Right renal cortex interstitium (tissue), 3 donors: ENCODE results near the gene PSD4. TPM values are rescaled to one million over a fixed set of nuclear protein-coding genes. Genes with fewer than 3 reads are reported as not detected.
"Not testable (repeated sequence)": the region's sequence is repeated elsewhere in the genome, so short reads cannot be mapped to it uniquely, and the experiment has no call there.

ENCODE experiments used
- DNase-seq, 3 donors: peaks; one replicate each; pipeline ENCODE4 v3.0.0-alpha.2; 2013; ENCODE audit warnings: low read depth in 3 of 3, low spot score in 2 of 3
- polyA plus RNA-seq, 3 donors: library from polyadenylated mRNA; unstranded; fragments of 120-200 nt; gene quantifications; one replicate each; pipeline ENCODE4 v1.2.1, GENCODE V29; 2013; ENCODE audit not compliant: insufficient read length in 3 of 3

PSD4 gene
- polyA plus RNA-seq, 3 donors: 8.2 to 10.9 (median 9.7) TPM

DNA sequence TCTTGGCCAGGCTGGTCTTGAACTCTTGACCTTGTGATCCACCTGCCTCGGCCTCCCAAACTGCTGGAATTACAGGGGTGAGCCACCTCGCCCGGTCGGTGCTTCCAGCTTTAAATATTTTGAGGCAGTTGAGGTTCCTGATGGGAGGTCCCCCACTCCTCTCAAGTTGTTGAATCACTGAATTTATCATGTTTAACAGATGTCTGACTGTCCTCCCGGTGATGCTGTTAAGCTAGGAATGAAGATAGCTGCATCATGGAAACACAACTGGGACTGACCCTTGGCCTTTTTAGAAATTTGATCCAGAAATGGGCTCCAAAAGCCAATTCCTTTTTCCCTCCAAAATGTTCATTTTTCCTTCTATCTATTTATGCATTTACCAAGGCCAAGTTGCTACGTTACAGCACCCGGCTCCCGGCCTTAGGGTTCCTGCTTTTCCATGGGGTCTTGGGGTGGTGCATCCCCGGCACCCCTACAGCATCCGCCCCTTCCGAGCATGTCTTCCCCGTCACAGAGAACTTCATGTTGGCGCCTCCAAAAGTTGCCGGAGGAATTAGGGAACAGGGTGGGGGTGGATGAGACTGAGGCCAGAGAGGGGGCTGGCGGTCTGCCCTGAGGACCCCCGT, 61.1 kb downstream of the PSD4 start:
- DNase-seq: no peak

GRCh38 chr2:113235347-113236226, 61.8 kb downstream of the PSD4 start:
- not testable (repeated sequence) for DNase-seq

DNA sequence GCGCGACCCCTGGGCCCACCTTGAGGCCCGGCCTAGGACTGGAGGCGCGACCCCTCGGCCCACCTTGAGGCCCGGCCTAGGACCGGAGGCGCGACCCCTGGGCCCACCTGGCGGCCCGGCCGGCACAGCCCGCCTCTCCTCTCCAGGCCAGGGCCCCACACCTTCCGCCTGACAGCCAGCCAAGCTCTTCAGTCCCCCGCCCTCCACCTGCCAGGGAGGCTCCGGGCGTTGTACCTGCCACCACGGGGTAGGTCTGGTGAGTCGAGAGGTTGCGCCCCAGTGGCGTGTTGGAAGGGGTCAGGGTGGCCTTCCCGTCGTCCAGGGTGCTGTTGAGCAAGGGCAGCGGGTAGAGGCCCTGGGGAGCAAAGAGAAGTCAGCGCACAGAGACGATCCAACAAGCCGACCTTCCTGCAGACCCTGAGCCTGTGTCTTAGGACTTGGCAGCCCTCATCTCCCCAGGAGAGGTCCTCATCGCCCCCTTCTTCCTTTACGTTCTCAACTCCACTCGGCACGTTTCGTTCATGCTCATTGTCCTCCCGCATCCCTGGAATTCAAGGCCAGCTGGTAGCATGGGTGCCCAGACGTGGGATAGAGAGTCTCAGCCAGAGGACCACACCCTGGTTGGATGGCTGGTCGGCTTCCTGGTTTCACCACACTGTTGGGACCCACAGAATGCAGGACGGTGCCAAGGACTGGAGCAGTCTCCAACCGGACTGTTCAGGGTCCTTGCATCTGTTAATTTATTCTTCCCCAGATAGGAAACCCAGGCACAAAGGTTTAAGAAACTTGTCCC, 62.8 kb downstream of the PSD4 start:
- DNase-seq: no peak

DNA sequence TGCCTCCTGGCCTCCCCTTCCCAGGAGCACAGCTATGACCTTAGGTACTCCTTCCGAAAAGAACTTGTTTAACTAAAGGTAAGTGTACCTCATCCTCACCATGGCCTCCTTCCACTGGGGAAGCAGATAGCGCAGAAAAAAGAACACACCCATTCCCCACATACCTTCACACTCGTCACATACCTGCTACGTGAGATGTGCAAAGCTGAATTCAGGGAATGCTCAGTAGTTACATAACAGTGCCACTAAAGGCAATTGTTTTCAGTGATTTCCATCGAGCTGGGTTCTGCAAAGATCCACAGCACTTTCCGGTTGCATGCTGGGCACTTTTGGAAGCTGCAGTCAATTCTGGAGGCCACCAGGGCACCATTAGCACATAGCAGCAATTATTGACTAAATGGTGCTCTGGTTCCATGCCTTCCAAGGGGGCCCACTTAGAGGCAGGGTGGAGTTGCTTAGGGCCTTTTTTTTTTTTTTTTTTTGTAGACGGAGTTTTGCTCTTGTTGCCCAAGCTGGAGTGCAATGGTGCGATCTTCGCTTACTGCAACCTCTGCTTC, 63.9 kb downstream of the PSD4 start:
- no peak for DNase-seq

GRCh38 chr2:113238871-113239839, 65.4 kb downstream of the PSD4 start:
- no peak for DNase-seq

DNA sequence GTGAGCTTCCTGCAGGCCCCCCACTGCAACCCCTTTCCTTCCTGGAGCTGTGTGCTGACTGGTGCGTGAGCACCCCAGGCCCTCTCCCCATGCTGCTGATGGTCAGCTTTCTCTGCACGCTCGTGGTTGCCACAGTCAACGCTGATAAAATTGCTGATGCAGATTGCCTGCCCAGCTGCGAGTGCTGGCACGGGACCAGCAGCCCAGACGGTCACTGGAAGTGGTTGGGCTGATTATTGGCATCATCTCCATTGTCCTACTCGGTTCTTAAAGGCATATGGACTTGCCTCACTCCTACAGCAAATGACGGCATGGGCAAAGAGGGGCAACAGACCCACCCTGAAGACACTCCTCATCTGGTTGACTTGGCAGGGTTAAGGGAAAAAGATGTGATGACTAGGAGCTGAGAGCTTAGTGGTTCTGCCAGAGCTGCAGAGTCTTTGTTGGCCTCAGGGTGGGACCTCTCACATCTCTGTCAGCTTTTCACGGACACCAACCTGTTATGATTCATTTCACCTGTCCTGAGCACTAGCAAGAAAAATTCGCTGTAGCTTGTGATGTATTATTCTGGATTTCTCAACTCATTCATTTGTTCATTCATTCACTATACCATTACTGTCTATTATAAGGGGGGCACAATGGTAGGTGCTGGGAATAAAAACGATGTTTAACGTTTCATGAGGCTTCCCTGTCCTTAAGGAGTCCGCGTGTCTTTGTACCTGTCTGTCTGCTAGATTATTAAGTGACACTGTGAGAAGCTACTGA, 66.6 kb downstream of the PSD4 start:
- DNase-seq: no peak

- DNase-seq: no peak
These were observed 67.4 kb downstream of the PSD4 start for GRCh38 chr2:113240915-113241911.

DNA sequence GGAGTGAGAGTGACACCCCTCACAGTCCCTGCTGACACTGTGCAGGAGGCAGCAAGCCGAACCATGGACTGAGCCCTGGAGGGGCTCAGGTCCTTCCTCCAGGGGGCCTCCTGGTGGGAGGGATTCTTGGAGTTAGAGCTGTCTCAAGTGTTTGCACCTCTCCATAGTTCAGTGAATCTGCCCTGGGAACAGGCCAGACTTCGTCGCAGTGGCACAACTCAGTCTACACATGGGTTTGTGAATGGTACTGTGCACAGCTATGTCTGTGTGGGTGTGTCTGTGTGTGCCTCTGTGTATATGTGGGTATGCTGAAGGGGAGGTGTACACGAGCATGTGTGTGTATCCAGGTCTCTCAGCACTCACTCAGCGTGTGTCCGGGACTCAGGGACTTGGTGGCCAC, 68.6 kb downstream of the PSD4 start:
- no peak for DNase-seq

DNA sequence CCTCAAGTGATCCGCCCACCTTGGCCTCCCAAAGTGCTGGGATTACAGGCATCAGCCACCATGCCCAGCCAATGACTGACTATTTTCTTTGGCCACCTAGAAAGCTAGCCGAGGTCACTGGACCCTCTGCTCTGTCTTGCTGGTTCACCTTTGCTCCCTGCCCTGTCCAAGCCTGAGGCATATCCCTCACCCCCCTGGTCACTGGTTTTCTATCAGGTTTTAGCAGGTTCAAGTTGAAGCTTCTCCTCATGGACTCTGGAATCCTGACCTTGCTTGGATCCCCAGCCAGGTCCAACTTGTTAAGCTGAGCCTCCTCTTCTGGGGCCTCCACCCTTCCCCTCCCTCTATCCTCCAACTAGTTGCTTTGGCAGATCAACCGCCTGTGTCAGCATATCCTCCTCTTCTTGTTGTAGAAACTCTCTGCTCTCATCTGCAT, 71.5 kb downstream of the PSD4 start:
- DNase-seq: no peak

DNA sequence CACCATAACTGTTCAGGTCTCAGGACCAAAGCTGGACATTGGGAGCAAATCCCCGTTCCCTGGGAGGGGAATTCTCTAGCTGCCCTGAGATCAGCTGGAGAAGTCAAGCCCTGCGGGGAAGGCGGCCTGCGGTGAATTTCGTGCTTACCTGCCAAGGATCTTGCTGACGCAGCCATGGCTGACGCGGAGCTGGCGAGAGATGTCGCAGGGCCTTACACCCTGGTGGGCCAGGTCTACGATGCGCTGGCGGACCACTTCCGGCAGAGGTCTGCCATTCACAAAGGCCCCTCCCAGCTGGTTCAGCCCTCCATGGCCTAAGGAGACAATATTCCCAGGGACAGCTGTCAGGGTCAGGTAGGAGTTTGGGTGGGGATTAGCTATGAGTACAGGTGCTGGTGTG, 72.8 kb downstream of the PSD4 start:
- DNase-seq: no peak

DNA sequence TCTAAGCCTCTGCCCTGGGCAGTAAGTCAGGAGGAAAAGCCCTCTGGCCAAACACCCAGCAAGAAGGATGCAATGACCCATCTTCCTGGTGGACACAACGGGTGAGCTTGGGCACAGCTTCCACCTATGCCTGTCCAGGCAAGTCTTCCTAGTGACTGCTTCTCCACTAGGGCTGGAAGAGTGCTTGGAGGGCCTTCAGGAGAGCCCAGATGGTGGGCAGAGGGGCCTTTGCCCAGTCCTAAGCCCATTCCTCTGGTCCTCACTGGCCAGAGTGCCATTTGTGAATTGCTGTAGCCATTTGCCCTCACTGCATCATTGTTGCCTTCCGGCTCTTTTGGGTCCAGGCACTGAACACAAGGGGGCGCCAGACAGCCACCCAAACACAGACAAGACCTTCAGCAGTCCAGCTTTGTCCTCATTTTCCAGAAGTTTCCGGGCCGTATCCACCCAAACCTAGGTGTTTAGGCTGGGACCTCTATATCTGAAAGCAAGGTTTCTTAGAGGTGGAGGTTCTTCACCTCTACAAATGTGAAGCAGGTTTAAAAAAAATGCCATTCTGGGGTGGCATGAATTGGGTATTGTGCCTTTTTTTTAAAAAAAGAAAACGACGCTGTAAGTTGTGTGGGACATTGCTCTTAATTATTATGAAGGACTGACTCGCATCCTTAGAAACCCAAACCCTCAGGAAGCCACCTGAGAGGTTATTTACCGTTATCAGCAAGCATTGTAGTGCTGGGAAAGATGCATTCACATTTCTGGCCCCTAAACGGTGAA, 75.4 kb downstream of the PSD4 start:
- peak in 2 of 3 donors; percentile 46 to 62 for DNase-seq

GRCh38 chr2:113251118-113251517, 77.3 kb downstream of the PSD4 start:
- DNase-seq: no peak

DNA sequence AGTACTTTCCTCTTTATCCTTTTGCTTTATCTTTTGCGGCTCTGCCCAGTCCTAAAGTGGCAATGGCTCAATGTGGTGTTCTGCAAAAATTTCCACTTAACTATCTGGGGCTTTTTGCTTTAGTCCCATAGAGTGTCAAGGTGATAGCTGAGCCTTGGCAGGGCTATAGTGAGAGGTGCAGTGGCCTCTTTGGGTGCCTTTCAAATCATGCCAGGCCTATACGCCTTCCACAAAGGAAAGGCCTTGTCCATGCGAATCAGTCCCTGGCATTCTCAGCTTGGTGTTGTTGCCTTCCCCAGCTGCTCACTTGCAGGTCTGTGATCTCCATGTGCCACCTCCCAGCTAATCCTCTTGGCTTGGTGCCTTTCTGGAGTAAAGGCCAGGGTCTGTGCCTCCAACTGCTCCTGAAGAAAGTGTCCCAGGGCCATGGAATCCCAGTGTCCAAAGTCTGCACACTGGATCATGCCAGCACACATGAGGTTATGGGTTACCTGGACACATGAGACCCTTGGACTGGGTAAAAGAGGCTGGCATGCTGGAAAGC, 78.3 kb downstream of the PSD4 start:
- no peak for DNase-seq

GRCh38 chr2:113253453-113253852, 79.7 kb downstream of the PSD4 start:
- no peak for DNase-seq

DNA sequence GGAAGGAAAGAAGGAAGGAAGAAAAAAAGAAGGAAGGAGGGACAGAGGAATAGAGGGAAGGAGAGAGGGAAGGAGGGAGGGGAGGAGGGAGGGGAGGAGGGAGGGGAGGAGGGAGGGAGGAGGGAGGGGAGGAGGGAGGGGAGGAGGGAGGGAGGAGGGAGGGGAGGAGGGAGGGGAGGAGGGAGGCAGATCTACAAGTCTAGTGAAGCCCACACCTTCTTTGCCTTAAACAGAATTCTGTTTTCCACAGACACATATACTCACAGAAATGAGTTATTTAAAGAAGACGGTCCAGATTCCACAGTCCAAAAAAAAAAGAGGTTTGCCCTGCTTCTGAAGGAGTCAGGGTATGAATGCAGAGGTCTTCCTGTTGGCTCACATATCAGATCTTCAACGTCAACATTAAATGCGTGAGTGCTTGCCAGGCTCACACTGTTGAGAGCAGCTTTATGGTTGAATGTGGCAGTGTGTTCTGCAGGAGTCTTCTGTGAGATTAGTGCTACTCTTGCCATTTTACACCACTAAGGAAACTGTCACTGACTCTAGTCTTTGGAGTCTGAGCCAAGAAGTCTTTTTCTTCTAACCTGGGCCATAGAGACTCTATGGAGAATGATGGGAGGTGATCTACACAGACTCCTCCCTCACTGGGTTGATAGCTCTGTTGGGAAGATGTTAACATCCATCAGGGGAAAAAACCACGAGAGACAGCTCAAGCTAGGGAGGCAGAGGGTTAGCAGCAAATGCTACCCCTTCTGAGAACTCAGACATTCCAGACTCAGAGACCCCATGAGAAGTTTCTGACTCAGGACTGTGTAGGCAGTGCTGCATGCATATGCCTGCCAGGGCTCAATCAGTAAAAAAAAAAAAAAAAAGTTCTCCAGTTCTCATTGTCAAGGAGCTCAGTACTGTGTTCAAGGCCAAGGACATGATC, 81.6 kb downstream of the PSD4 start:
- DNase-seq: no peak
